ENCODE data around the gene YPEL2. TPM values are rescaled to one million over a fixed set of nuclear protein-coding genes. Genes with fewer than 3 reads are reported as not detected.
A peak's percentile ranks its signal among the peaks of the same experiment; 100 is the strongest.

Gene YPEL2
- total RNA-seq, 1 experiment from 2014 or later = 2.2 TPM

- TF ChIP-seq PRDM15 (CRISPR knock-in tag; IDR thresholded peaks at IDR 0.05) = no peak
- TF ChIP-seq PREB (CRISPR knock-in tag; IDR thresholded peaks at IDR 0.05; ENCODE audit: borderline replicate concordance) = no peak
- TF ChIP-seq NR3C1 (CRISPR knock-in tag; conservative IDR thresholded peaks at IDR 0.05; ENCODE audit: low read depth) = no peak
- TF ChIP-seq NFATC4 (CRISPR knock-in tag; IDR thresholded peaks at IDR 0.05) = no peak
- TF ChIP-seq JAZF1 (CRISPR knock-in tag; IDR thresholded peaks at IDR 0.05) = no peak
Measured at GRCh38 chr17:59328601-59329000, 2.9 kb upstream of the YPEL2 start (continued).

GRCh38 chr17:59329176-59330052, 2.0 kb upstream of the YPEL2 start:
- CTCF ChIA-PET = interaction anchor here (0.7 to 3.0 kb wide), 43 partner anchors 9 to 378 kb away, joined by 3 to 53 read pairs (median 5); partner anchors contain the start of genes GDPD1, PRR11, PTRH2 and SKA2
- POLR2A ChIA-PET = interaction anchor here (1.0 to 1.2 kb wide), 2 partner anchors 37 to 110 kb away, joined by 3 read pairs; no protein-coding TSS in a partner anchor
- Mint-ChIP-seq H3K27ac (peak overlapping the region; percentile 86), H3K36me3 (no peaks in the 10 kb centered on the region), H3K9me3 (no peaks in the 10 kb centered on the region), H3K4me3 (peak overlapping the region; percentile 35; the same call in 1 of the 2 replicates), H3K4me1 (peaks cover 43% of the 10 kb centered on the region), H3K27me3 (ENCODE audit: low read depth) (peaks cover 21% of the 10 kb centered on the region)
- peak; percentile 56 for ATAC-seq
- DNase-seq (ENCODE audit: low spot score) = peak; percentile 61
- TF ChIP-seq ZSCAN18 (CRISPR knock-in tag; IDR thresholded peaks at IDR 0.05) (no peak), CTCF (IDR thresholded peaks at IDR 0.05) (peak; percentile 43), CREB1 (CRISPR knock-in tag; IDR thresholded peaks at IDR 0.05) (no peak), USF2 (CRISPR knock-in tag; IDR thresholded peaks at IDR 0.05) (no peak), NFE2L1 (CRISPR knock-in tag; IDR thresholded peaks at IDR 0.05) (no peak), GABPB1 (CRISPR knock-in tag; IDR thresholded peaks at IDR 0.05) (0 out of 2 replicates have a peak, but pooled peaks have one; percentile 17), ZNF232 (CRISPR knock-in tag; IDR thresholded peaks at IDR 0.05) (no peak), IRF1 (CRISPR knock-in tag; IDR thresholded peaks at IDR 0.05) (no peak), FOXP4 (CRISPR knock-in tag; IDR thresholded peaks at IDR 0.05) (no peak), JAZF1 (CRISPR knock-in tag; IDR thresholded peaks at IDR 0.05) (no peak)

Data from WTC11 (cell line).